HG03354 (cell line): Measurements from ENCODE around the gene DCST1.

Experiments
- ATAC-seq: cut with Tn5 transposase; IDR thresholded peaks from one replicate; pipeline ENCODE4 v1.9.1; 2021; ENCODE audit warnings: mild to moderate bottlenecking; ENCODE audit not compliant: unreplicated experiment, poor library complexity, severe bottlenecking

DCST1 gene

GRCh38 chr1:155011437-155012025, 22.1 kb upstream of the DCST1 start:
- ATAC-seq, result no peak

GRCh38 chr1:155012026-155012546, 21.5 kb upstream of the DCST1 start:
- ATAC-seq, result no peak

GRCh38 chr1:155012776-155013602, 20.6 kb upstream of the DCST1 start:
- no peak for ATAC-seq

GRCh38 chr1:155013632-155014031, 20.0 kb upstream of the DCST1 start:
- no peak for ATAC-seq

GRCh38 chr1:155014709-155015508, 18.7 kb upstream of the DCST1 start:
- ATAC-seq, result no peak

GRCh38 chr1:155015527-155016230, 17.9 kb upstream of the DCST1 start:
- no peak for ATAC-seq

GRCh38 chr1:155016231-155016831, 17.3 kb upstream of the DCST1 start:
- no peak for ATAC-seq

- ATAC-seq, result peak; percentile 81
These were observed 16.3 kb upstream of the DCST1 start for GRCh38 chr1:155017041-155017945.

- ATAC-seq, result peak; percentile 11
These were observed 15.7 kb upstream of the DCST1 start for GRCh38 chr1:155017946-155018316.

- ATAC-seq, result no peak
These were observed 14.8 kb upstream of the DCST1 start for GRCh38 chr1:155018617-155019348.

GRCh38 chr1:155019377-155020245, 14.0 kb upstream of the DCST1 start:
- ATAC-seq, result no peak

- ATAC-seq, result no peak
These were observed 11.3 kb upstream of the DCST1 start for GRCh38 chr1:155022136-155022926.

GRCh38 chr1:155022927-155023236, 10.7 kb upstream of the DCST1 start:
- ATAC-seq, result no peak

GRCh38 chr1:155023627-155024026, 10.0 kb upstream of the DCST1 start:
- no peak for ATAC-seq

GRCh38 chr1:155024315-155024714, 9.3 kb upstream of the DCST1 start:
- ATAC-seq, result no peak

- ATAC-seq, result no peak
These were observed 7.5 kb upstream of the DCST1 start for GRCh38 chr1:155026154-155026553.
